Measurements from ENCODE around the gene GGA2. TPM values are rescaled to one million over a fixed set of nuclear protein-coding genes. Genes with fewer than 3 reads are reported as not detected.
A peak's percentile ranks its signal among the peaks of the same experiment; 100 is the strongest.

The GGA2 gene
- total RNA-seq, 4 donors from 2014 or later: 21.7 to 51.8 (median 36.9) TPM

DNA sequence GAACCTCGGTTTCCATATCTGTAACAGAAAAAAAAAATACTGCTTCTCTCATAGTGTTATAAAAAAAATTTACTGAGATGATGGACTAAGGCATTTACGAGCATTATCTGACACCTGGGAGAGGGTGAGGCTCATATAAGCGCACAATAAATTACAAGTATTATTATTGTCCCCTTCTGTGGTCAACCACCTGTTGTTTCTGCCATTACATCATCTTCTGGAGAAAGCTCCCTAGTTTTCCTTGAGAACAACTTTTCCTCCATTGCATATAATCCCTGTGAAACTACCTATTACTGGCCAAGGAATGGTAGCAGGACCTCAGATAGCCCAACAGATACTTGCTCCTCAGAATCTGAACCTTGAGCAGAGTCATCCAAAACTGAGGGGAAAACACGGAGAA is 11.7 kb upstream of the GGA2 start:
- in situ Hi-C loops (cut with MboI; ENCODE audit: low pct_ligation_motif_present in 1 of 4, low pct_unique_long_range_greater_than_20kb in 1 of 4, low sequenced_read_pairs in 3 of 4): no loop called here
- DNase-seq: no peak
- TF ChIP-seq POLR2A (IDR thresholded peaks at IDR 0.05) (no peak), EP300 (IDR thresholded peaks at IDR 0.05; ENCODE audit: low read depth) (no peak), POLR2AphosphoS5 (IDR thresholded peaks at IDR 0.05) (no peak)
- TF ChIP-seq, protein P1, sequence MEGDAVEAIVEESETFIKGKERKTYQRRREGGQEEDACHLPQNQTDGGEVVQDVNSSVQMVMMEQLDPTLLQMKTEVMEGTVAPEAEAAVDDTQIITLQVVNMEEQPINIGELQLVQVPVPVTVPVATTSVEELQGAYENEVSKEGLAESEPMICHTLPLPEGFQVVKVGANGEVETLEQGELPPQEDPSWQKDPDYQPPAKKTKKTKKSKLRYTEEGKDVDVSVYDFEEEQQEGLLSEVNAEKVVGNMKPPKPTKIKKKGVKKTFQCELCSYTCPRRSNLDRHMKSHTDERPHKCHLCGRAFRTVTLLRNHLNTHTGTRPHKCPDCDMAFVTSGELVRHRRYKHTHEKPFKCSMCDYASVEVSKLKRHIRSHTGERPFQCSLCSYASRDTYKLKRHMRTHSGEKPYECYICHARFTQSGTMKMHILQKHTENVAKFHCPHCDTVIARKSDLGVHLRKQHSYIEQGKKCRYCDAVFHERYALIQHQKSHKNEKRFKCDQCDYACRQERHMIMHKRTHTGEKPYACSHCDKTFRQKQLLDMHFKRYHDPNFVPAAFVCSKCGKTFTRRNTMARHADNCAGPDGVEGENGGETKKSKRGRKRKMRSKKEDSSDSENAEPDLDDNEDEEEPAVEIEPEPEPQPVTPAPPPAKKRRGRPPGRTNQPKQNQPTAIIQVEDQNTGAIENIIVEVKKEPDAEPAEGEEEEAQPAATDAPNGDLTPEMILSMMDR (IDR thresholded peaks at IDR 0.05): no peak
- intact Hi-C loops (cut with DNase I; ENCODE audit: low total_unique reads): no loop called here
- 94 to 95% methylated on average over 4 of the region's 4 CpGs for WGBS, 2 donors (ENCODE audit: low coverage in 1 of 2)
- no peak overlapping the region for H3K27ac ChIP-seq
- no peaks in the 10 kb centered on the region for H3K9me3 ChIP-seq
- H3K36me3 ChIP-seq: peaks cover 0 to 18% (median 0%) of the 10 kb centered on the region in 4 donors
- H3K4me1 ChIP-seq: peaks cover 0 to 3% (median 0%) of the 10 kb centered on the region in 4 donors
- no peak overlapping the region for H3K4me3 ChIP-seq
- no peaks in the 10 kb centered on the region for H3K27me3 ChIP-seq

DNA sequence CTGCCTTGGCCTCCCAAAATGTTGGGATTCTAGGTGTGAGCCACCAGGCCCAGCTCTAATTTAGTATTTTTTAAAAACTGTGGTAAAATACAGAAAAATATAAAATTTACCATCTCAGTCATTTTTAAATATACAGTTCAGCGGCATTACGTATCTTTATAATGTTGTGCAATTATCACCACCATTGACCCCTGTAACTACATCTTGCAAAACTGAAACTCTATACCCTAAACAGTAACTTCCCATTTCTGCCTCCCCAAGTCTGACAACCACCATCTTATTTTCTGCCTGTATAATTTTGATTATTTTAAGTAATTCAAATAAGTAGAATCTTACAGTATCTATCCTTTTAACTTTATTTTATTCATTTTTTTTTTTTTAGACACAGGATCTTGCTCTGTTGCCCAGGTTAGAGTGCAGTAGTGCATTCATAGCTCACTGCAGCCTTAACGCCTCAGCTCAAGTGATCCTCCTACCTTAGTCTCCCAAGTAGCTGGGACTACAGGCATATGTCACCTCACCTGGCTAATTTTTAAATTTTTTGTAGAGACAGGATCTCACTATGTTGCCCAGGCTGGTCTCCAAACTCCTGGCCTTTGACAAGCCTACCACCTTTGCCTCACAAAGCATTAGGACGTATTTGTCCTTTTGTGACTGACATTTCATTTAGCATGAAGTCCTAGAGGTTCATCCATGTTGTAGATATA is 10.9 kb upstream of the GGA2 start:
- Histone ChIP-seq H3K27me3 (no peaks in the 10 kb centered on the region), H3K27ac (peak overlapping the region in 1 of 4 donors; percentile 28), H3K4me1 (peaks cover 0 to 4% (median 1%) of the 10 kb centered on the region in 4 donors), H3K9me3 (no peaks in the 10 kb centered on the region), H3K4me3 (no peak overlapping the region), H3K36me3 (peaks cover 0 to 13% (median 0%) of the 10 kb centered on the region in 4 donors)
- WGBS, 2 donors (ENCODE audit: low coverage in 1 of 2): 81 to 84% methylated on average over 3 to 4 of the region's 4 CpGs
- TF ChIP-seq POLR2A (IDR thresholded peaks at IDR 0.05) (no peak), EP300 (IDR thresholded peaks at IDR 0.05; ENCODE audit: low read depth) (no peak), POLR2AphosphoS5 (IDR thresholded peaks at IDR 0.05) (no peak)
- TF ChIP-seq, protein P1 (IDR thresholded peaks at IDR 0.05): no peak
- intact Hi-C loops (cut with DNase I; ENCODE audit: low total_unique reads) (no loop called here), in situ Hi-C loops (cut with MboI; ENCODE audit: low pct_ligation_motif_present in 1 of 4, low pct_unique_long_range_greater_than_20kb in 1 of 4, low sequenced_read_pairs in 3 of 4) (no loop called here)
- DNase-seq: no peak

DNA sequence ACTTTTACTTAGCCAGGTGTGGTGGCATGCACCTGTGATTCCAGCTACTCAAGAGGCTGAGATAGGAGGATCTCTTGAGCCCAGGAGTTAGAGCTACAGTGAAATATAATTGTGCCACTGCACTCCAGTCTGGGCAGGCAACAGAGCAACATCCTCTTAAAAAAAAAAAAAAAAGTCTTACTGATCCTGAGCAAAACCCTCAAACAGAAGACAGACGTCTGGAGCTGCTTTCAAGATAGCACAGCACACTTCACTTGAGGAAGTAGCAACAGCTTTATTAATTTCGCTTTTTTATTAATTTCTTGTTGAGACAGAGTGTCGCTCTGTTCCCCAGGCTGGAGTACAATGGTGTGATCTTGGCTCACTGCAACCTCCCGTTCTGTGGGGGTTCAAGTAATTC is 10.2 kb upstream of the GGA2 start:
- no peak for DNase-seq
- intact Hi-C loops (cut with DNase I; ENCODE audit: low total_unique reads) (no loop called here), in situ Hi-C loops (cut with MboI; ENCODE audit: low pct_ligation_motif_present in 1 of 4, low pct_unique_long_range_greater_than_20kb in 1 of 4, low sequenced_read_pairs in 3 of 4) (no loop called here)
- Histone ChIP-seq H3K4me3 (no peak overlapping the region), H3K27ac (peak overlapping the region in 1 of 4 donors; percentile 28), H3K4me1 (peaks cover 0 to 4% (median 1%) of the 10 kb centered on the region in 4 donors), H3K27me3 (no peaks in the 10 kb centered on the region), H3K36me3 (peaks cover 0 to 13% (median 0%) of the 10 kb centered on the region in 4 donors), H3K9me3 (no peaks in the 10 kb centered on the region)
- TF ChIP-seq, protein P1 (IDR thresholded peaks at IDR 0.05): no peak
- TF ChIP-seq POLR2AphosphoS5 (IDR thresholded peaks at IDR 0.05) (no peak), EP300 (IDR thresholded peaks at IDR 0.05; ENCODE audit: low read depth) (no peak), POLR2A (IDR thresholded peaks at IDR 0.05) (no peak)
- WGBS, 2 donors (ENCODE audit: low coverage in 1 of 2): 85 to 86% methylated on average over 4 of the region's 4 CpGs

DNA sequence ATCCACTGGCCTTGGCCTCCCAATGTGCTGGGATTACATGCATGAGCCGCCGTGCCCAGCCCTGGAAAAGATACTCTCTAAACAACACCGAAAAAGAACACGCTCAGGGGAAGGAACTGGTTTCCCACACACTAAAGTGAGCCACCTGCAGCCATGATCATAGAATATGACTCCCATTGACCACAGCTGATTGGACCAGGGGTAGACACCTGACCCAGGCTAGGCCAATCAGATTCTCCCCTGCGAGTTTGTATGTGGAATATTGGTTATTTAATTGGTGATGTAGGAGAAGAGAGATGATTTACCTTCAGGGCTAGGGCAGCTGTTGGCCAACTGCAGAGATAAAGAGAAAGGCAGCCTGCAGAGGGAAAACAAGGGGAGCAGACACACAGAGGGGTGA is 9.0 kb upstream of the GGA2 start:
- intact Hi-C loops (cut with DNase I; ENCODE audit: low total_unique reads): no loop called here
- TF ChIP-seq, protein P1 (IDR thresholded peaks at IDR 0.05): no peak
- TF ChIP-seq EP300 (IDR thresholded peaks at IDR 0.05; ENCODE audit: low read depth) (no peak), POLR2A (IDR thresholded peaks at IDR 0.05) (no peak), POLR2AphosphoS5 (IDR thresholded peaks at IDR 0.05) (no peak)
- no peak overlapping the region for H3K4me3 ChIP-seq
- no peak for DNase-seq
- H3K27me3 ChIP-seq: no peaks in the 10 kb centered on the region
- peaks cover 0 to 13% (median 0%) of the 10 kb centered on the region in 4 donors for H3K36me3 ChIP-seq
- in situ Hi-C loops (cut with MboI; ENCODE audit: low pct_ligation_motif_present in 1 of 4, low pct_unique_long_range_greater_than_20kb in 1 of 4, low sequenced_read_pairs in 3 of 4): no loop called here
- H3K9me3 ChIP-seq: no peaks in the 10 kb centered on the region
- H3K4me1 ChIP-seq: peaks cover 0 to 4% (median 1%) of the 10 kb centered on the region in 4 donors
- WGBS, 2 donors (ENCODE audit: low coverage in 1 of 2): 96 to 100% methylated on average over 1 to 5 of the region's 5 CpGs
- no peak overlapping the region for H3K27ac ChIP-seq
